H1 (cell line): Measurements from ENCODE around the gene CEBPG. TPM values are rescaled to one million over a fixed set of nuclear protein-coding genes. Genes with fewer than 3 reads are reported as not detected.
A peak's percentile ranks its signal among the peaks of the same experiment; 100 is the strongest.

ENCODE experiments used
- CTCF ChIA-PET: fragments of 300-600 bp; sonication (Branson Sonifier 250); formaldehyde crosslinking; loops from one replicate; lab custom pipeline; 2021; ENCODE audit not compliant: partially characterized antibody; lab: Charles Lee
- POLR2A ChIA-PET: fragments of 300-600 bp; sonication (Branson Sonifier 250); formaldehyde crosslinking; loops from one replicate; lab custom pipeline; 2021; ENCODE audit warnings: inconsistent platforms; ENCODE audit not compliant: partially characterized antibody; lab: Charles Lee
- DNase-seq, 2 experiments: peaks; one replicate each; pipeline versions ENCODE4 v3.0.0 to v3.0.0-alpha.2; 2010 to 2022; ENCODE audit warnings: low spot score in 2 of 2, low read depth in 1 of 2, mixed read lengths in 1 of 2
- FAIRE-seq: peaks from 2 replicates; lab custom pipeline; 2011; peaks lifted over from hg19 to GRCh38; lab: Jason Lieb, UNC
- H2AFZ ChIP-seq: 2 replicates; pipeline ENCODE4 v1.8.1; 2012; ENCODE audit warnings: low read length, inconsistent platforms
- H2AK5ac ChIP-seq: 2 replicates; pipeline ENCODE4 v1.6.1; 2013; ENCODE audit warnings: low read depth, low read length
- H2BK120ac ChIP-seq: replicated peaks from 2 replicates; pipeline ENCODE3; 2013; ENCODE audit warnings: low read depth, low read length, inconsistent platforms
- H2BK12ac ChIP-seq: 2 replicates; pipeline ENCODE4 v1.6.1; 2013; ENCODE audit warnings: low read depth, low read length
- H2BK15ac ChIP-seq: 2 replicates; pipeline ENCODE4 v1.6.1; 2013; ENCODE audit warnings: low read length
- H2BK20ac ChIP-seq: 2 replicates; pipeline ENCODE4 v1.6.1; 2013; ENCODE audit warnings: low read length
- H2BK5ac ChIP-seq: 2 replicates; pipeline ENCODE4 v1.6.1; 2013; ENCODE audit warnings: low read depth, low read length
- H3K14ac ChIP-seq: 2 replicates; pipeline ENCODE4 v1.6.1; 2013; ENCODE audit warnings: inconsistent platforms; ENCODE audit not compliant: insufficient read length
- H3K18ac ChIP-seq: 2 replicates; pipeline ENCODE4 v1.6.1; 2013; ENCODE audit warnings: low read length; ENCODE audit errors: extremely low read depth
- H3K23ac ChIP-seq: 2 replicates; pipeline ENCODE4 v1.6.1; 2013; ENCODE audit warnings: inconsistent platforms; ENCODE audit not compliant: insufficient read length
- H3K23me2 ChIP-seq: 2 replicates; pipeline ENCODE4 v1.6.1; 2013; ENCODE audit warnings: low read depth, low read length
- H3K27ac ChIP-seq: 2 replicates; pipeline ENCODE4 v1.6.1; 2011; ENCODE audit warnings: low read depth, low read length, inconsistent platforms
- H3K27me3 ChIP-seq, 4 experiments: replicated peaks in 1 of 4; 1 replicate in 1 of 4; 2 replicates in 3 of 4; pipeline versions ENCODE4 v1.6.1 to v1.8.1; 2011 to 2013; ENCODE audit warnings: low read length in 3 of 4, mild to moderate bottlenecking in 3 of 4, inconsistent platforms in 2 of 4, mixed read lengths in 2 of 4, moderate library complexity in 1 of 4; ENCODE audit not compliant: control insufficient read depth in 3 of 4, insufficient read depth in 3 of 4; ENCODE audit errors: extremely low read depth in 1 of 4
- H3K36me3 ChIP-seq, 4 experiments: 2 replicates each; pipeline versions ENCODE4 v1.6.1 to v1.8.1; 2011 to 2013; ENCODE audit warnings: mild to moderate bottlenecking in 4 of 4, low read length in 3 of 4, moderate library complexity in 2 of 4, control low read depth in 1 of 4, inconsistent platforms in 1 of 4; ENCODE audit not compliant: insufficient read depth in 4 of 4, control insufficient read depth in 2 of 4
- H3K4ac ChIP-seq: replicated peaks from 2 replicates; pipeline ENCODE3; 2013; ENCODE audit warnings: low read length, low read depth, mixed read lengths, inconsistent platforms; ENCODE audit not compliant: insufficient read length
- H3K4me1 ChIP-seq, 4 experiments: replicated peaks in 1 of 4; 1 replicate in 1 of 4; 2 replicates in 3 of 4; pipeline versions ENCODE4 v1.6.1 to v1.8.1; 2011 to 2013; ENCODE audit warnings: low read length in 3 of 4, inconsistent platforms in 2 of 4, mixed read lengths in 1 of 4; ENCODE audit not compliant: insufficient read depth in 4 of 4, control insufficient read depth in 3 of 4
- H3K4me2 ChIP-seq, 2 experiments: 2 replicates each; pipeline versions ENCODE4 v1.6.1 to v1.8.1; 2011 to 2013; ENCODE audit warnings: low read depth in 2 of 2, low read length in 2 of 2, control low read depth in 1 of 2, inconsistent platforms in 1 of 2, mild to moderate bottlenecking in 1 of 2; ENCODE audit not compliant: insufficient read depth in 1 of 2
- H3K4me3 ChIP-seq, 4 experiments: fragments of 200-600, 300-600 bp in 1 of 4; sonication (generic), shearing (Covaris generic), sonication (Bioruptor Twin) in 1 of 4; 2 replicates each; pipeline versions ENCODE4 v1.5.1 to v1.8.1; 2011 to 2016; ENCODE audit warnings: low read length in 4 of 4, low read depth in 3 of 4, control low read depth in 2 of 4, inconsistent platforms in 2 of 4, mild to moderate bottlenecking in 2 of 4, mixed read lengths in 1 of 4, moderate library complexity in 1 of 4; ENCODE audit not compliant: insufficient read depth in 2 of 4; ENCODE audit errors: extremely low read depth in 1 of 4
- H3K56ac ChIP-seq: replicated peaks from 2 replicates; pipeline ENCODE3; 2013; ENCODE audit warnings: low read depth, mild to moderate bottlenecking, mixed read lengths, low read length, inconsistent platforms; ENCODE audit not compliant: insufficient read length
- H3K79me1 ChIP-seq: 2 replicates; pipeline ENCODE4 v1.6.1; 2013; ENCODE audit warnings: low read depth, low read length, control low read depth
- H3K79me2 ChIP-seq, 2 experiments: 2 replicates each; pipeline versions ENCODE4 v1.6.1 to v1.8.1; 2012 to 2013; ENCODE audit warnings: low read length in 2 of 2, mild to moderate bottlenecking in 2 of 2, inconsistent platforms in 1 of 2; ENCODE audit not compliant: insufficient read depth in 2 of 2, control insufficient read depth in 1 of 2
- H3K9ac ChIP-seq, 4 experiments: replicated peaks in 1 of 4; 1 replicate in 1 of 4; 2 replicates in 3 of 4; pipeline versions ENCODE4 v1.6.1 to v1.8.1; 2011 to 2013; ENCODE audit warnings: low read depth in 3 of 4, low read length in 3 of 4, control low read depth in 2 of 4, mild to moderate bottlenecking in 2 of 4, moderate library complexity in 2 of 4, inconsistent platforms in 1 of 4; ENCODE audit errors: extremely low read depth in 1 of 4
- H3K9me3 ChIP-seq, 2 experiments: 2 replicates each; pipeline versions ENCODE4 v1.6.1 to v1.8.1; 2012 to 2013; ENCODE audit warnings: mild to moderate bottlenecking in 2 of 2, moderate library complexity in 2 of 2, control low read depth in 1 of 2, inconsistent platforms in 1 of 2, low read depth in 1 of 2, low read length in 1 of 2, mixed read lengths in 1 of 2; ENCODE audit not compliant: insufficient read depth in 2 of 2
- H4K20me1 ChIP-seq, 2 experiments: replicated peaks in 1 of 2; 2 replicates each; pipeline versions ENCODE3 to v1.8.1; 2011 to 2013; ENCODE audit warnings: inconsistent platforms in 2 of 2, low read length in 2 of 2, mild to moderate bottlenecking in 1 of 2; ENCODE audit not compliant: insufficient read depth in 2 of 2, control insufficient read depth in 1 of 2
- H4K5ac ChIP-seq: 2 replicates; pipeline ENCODE4 v1.6.1; 2013; ENCODE audit warnings: low read length, low read depth, mixed read lengths, inconsistent platforms; ENCODE audit not compliant: insufficient read length
- H4K8ac ChIP-seq: 2 replicates; pipeline ENCODE4 v1.8.0; 2013; ENCODE audit warnings: mild to moderate bottlenecking, moderate library complexity, low read length, inconsistent platforms; ENCODE audit not compliant: insufficient read depth; ENCODE audit errors: extremely low read depth
- H4K91ac ChIP-seq: replicated peaks from 2 replicates; pipeline ENCODE3; 2013; ENCODE audit warnings: low read length, mixed read lengths, inconsistent platforms; ENCODE audit not compliant: insufficient read length
- CHD1 ChIP-seq: IDR thresholded peaks from 2 replicates; pipeline ENCODE4 v1.6.1; 2012; ENCODE audit warnings: low read depth, low read length, improper control_type of control experiment
- CTCF ChIP-seq, 3 experiments: IDR thresholded peaks; 1 replicate in 2 of 3; 2 replicates in 1 of 3; pipeline versions ENCODE4 v1.5.1 to v1.6.1; 2011; ENCODE audit warnings: low read length in 3 of 3, mild to moderate bottlenecking in 3 of 3, inconsistent platforms in 2 of 3, low read depth in 1 of 3, moderate library complexity in 1 of 3; ENCODE audit not compliant: insufficient read depth in 1 of 3; ENCODE audit errors: control extremely low read depth in 1 of 3
- KDM1A ChIP-seq: fragments of 200-600, 300-600 bp; sonication (generic); IDR thresholded peaks from 2 replicates; pipeline ENCODE4 v1.7.1; 2016; ENCODE audit warnings: mild to moderate bottlenecking, low read length, borderline replicate concordance
- KDM5A ChIP-seq: fragments of 200-600 bp; IDR thresholded peaks from 2 replicates; pipeline ENCODE4 v1.7.1; 2012; ENCODE audit warnings: mild to moderate bottlenecking, low read length, inconsistent platforms, mixed read lengths
- RAD21 ChIP-seq, 2 experiments: IDR thresholded peaks in 1 of 2; conservative IDR thresholded peaks in 1 of 2; 2 replicates each; pipeline ENCODE4 v1.6.1; 2011; ENCODE audit warnings: low read depth in 2 of 2, low read length in 2 of 2, improper control_type of control experiment in 1 of 2, inconsistent platforms in 1 of 2, mild to moderate bottlenecking in 1 of 2, moderate library complexity in 1 of 2
- WGBS, 2 experiments: shearing (Covaris generic) in 1 of 2; methylation state at CpG; one replicate each; pipeline versions ENCODE4 v1.1.6 to v1.1.7; 2013 to 2015; ENCODE audit warnings: low lambda C conversion rate in 2 of 2, mixed read lengths in 2 of 2, inconsistent platforms in 1 of 2, low coverage in 1 of 2, missing lambda C conversion rate in 1 of 2; ENCODE audit not compliant: insufficient replicate concordance in 2 of 2, insufficient coverage in 1 of 2, insufficient read length in 1 of 2; ENCODE audit errors: extremely low coverage in 1 of 2, missing lambda C conversion rate in 1 of 2; 5-methylcytosine and 5-hydroxymethylcytosine counted together
- polyA plus RNA-seq, 7 experiments: library from polyadenylated mRNA; depleted of rRNA in 3 of 7; stranded (reverse) in 5 of 7; unstranded in 2 of 7; fragments of >200 nt in 5 of 7; fragments of 200-250 nt in 2 of 7; gene quantifications; 1 replicate in 5 of 7; 2 replicates in 1 of 7; 4 replicates in 1 of 7; pipeline versions ENCODE4 v1.2.1 to v1.2.3, GENCODE V29; 2011 to 2013; ENCODE audit warnings: missing spikeins in 2 of 7, mixed read lengths in 2 of 7
- total RNA-seq: library from RNA; stranded (reverse); fragmentation: NEBNext Ultra II Directional; extraction: Animal tissue kit (Norgen Biotek cat#: 25700); gene quantifications from 2 replicates; pipeline ENCODE4 v1.2.1, GENCODE V29; 2021

The CEBPG gene
- total and polyA plus RNA-seq, 2 of the 8 experiments (the other 6 are each of a cell fraction or from before 2014, with no cell fraction given) = 12.3 to 35.4 TPM

- Histone ChIP-seq H4K5ac (no peak overlapping the region), H3K14ac (no peak overlapping the region), H3K4me1 (peaks cover 0 to 14% (median 8%) of the 10 kb centered on the region in 4 experiments; a peak in 4 of 7 replicates), H3K9me3 (no peaks in the 10 kb centered on the region), H3K27ac (no peak overlapping the region), H3K36me3 (no peaks in the 10 kb centered on the region), H2BK120ac (no peak overlapping the region), H3K79me1 (no peaks in the 10 kb centered on the region), H2BK20ac (no peak overlapping the region), H2AK5ac (no peak overlapping the region), H3K18ac (no peak overlapping the region), H3K4me3 (no peak overlapping the region), H4K20me1 (peaks cover 5 to 8% of the 10 kb centered on the region in 2 experiments), H2BK5ac (no peak overlapping the region), H2AFZ (no peak overlapping the region), H4K8ac (peak overlapping the region; percentile 46; the same call in 1 of the 2 replicates), H2BK12ac (peak overlapping the region; percentile 3; the same call in 1 of the 2 replicates), H3K23me2 (no peaks in the 10 kb centered on the region), H3K79me2 (no peaks in the 10 kb centered on the region), H3K4me2 (no peak overlapping the region), H2BK15ac (no peak overlapping the region), H4K91ac (no peak overlapping the region), H3K9ac (no peak overlapping the region; a peak in 1 of 7 replicates), H3K4ac (no peak overlapping the region), H3K56ac (no peak overlapping the region), H3K27me3 (no peaks in the 10 kb centered on the region), H3K23ac (no peak overlapping the region)
- POLR2A ChIA-PET = interaction anchor here (1.0 to 2.6 kb wide), 10 partner anchors 9 to 100 kb away, joined by 3 to 13 read pairs (median 4); partner anchors contain the start of genes CEBPA and CEBPG
- CTCF ChIA-PET = interaction anchor here (0.6 to 24.5 kb wide), 39 partner anchors 9 to 380 kb away, joined by 3 to 426 read pairs (median 4); partner anchors contain the start of genes CEBPA and SLC7A10
- FAIRE-seq (no peak), DNase-seq (no peak)
- 83% methylated on average over 12 of the region's 15 CpGs; no CpG with 5 or more reads in 1 of the 2 experiments for WGBS, 2 experiments
- no peak for TF ChIP-seq KDM5A
- peak; percentile 8 to 43; a peak in 2 of 4 replicates for TF ChIP-seq RAD21 (IDR thresholded peaks at IDR 0.05 in 1 of 2, conservative IDR thresholded peaks at IDR 0.05 in 1 of 2; ENCODE audit: low read depth in 2 of 2, low read length in 2 of 2)
- no peak for TF ChIP-seq CHD1
- TF ChIP-seq CTCF (IDR thresholded peaks at IDR 0.05; ENCODE audit: control extremely low read depth in 1 of 3, insufficient read depth in 1 of 3, low read depth in 1 of 3, low read length in 3 of 3) = peak; percentile 44 to 61 (median 49)
- TF ChIP-seq KDM1A = no peak
Observed at GRCh38 chr19:33397536-33398360, 24.2 kb downstream of the CEBPG start.
